Measurements from ENCODE around the gene BASP1. TPM values are rescaled to one million over a fixed set of nuclear protein-coding genes. Genes with fewer than 3 reads are reported as not detected.

The BASP1 gene
- polyA plus RNA-seq, 1 of the 3 experiments (the other 2 are of a cell fraction) = 107 TPM

GRCh38 chr5:17295671-17296070, 78.2 kb downstream of the BASP1 start:
- H3K27ac ChIP-seq (ENCODE audit: low read depth in 2 of 2, low read length in 1 of 2) = no peak overlapping the region
- no peak overlapping the region for H3K4me2 ChIP-seq
- no peaks in the 10 kb centered on the region for H3K9me3 ChIP-seq
- H3K36me3 ChIP-seq (replicated peaks in 1 of 2; ENCODE audit: control insufficient read depth in 1 of 2, insufficient read depth in 2 of 2, low read length in 1 of 2) = no peaks in the 10 kb centered on the region
- H3K4me1 ChIP-seq (ENCODE audit: control insufficient read depth in 1 of 2, insufficient read depth in 2 of 2, low read depth in 1 of 2, low read length in 1 of 2) = no peaks in the 10 kb centered on the region
- DNase-seq = no peak
- POLR2A ChIA-PET = no interaction called here
- 72% methylated on average over 3 of the region's 3 CpGs for WGBS (ENCODE audit: low lambda C conversion rate)
- H3K9me2 ChIP-seq = no peaks in the 10 kb centered on the region
- H3K27me3 ChIP-seq (ENCODE audit: insufficient read depth) = no peaks in the 10 kb centered on the region
- H3K79me2 ChIP-seq (ENCODE audit: insufficient read depth) = no peaks in the 10 kb centered on the region
- no peaks in the 10 kb centered on the region for H3F3A ChIP-seq (replicated peaks; ENCODE audit: insufficient read depth)
- CTCF ChIA-PET = no interaction called here
- no peak overlapping the region for H3K4me3 ChIP-seq (ENCODE audit: low read depth in 2 of 2, low read length in 1 of 2)
- no peaks in the 10 kb centered on the region for H4K20me1 ChIP-seq (ENCODE audit: insufficient read depth)
- no peak overlapping the region for H3K9ac ChIP-seq
- no peak overlapping the region for H2AFZ ChIP-seq (ENCODE audit: low read depth)
- TF ChIP-seq JUND (IDR thresholded peaks at IDR 0.05) (no peak), RCOR1 (IDR thresholded peaks at IDR 0.05; ENCODE audit: low read length) (no peak), FOXM1 (IDR thresholded peaks at IDR 0.05; ENCODE audit: low read depth) (no peak), EZH2phosphoT487 (IDR thresholded peaks at IDR 0.05; ENCODE audit: borderline replicate concordance, low read depth) (no peak), TEAD4 (IDR thresholded peaks at IDR 0.05; ENCODE audit: borderline replicate concordance, insufficient read depth) (no peak), GABPA (IDR thresholded peaks at IDR 0.05; ENCODE audit: low read depth) (no peak), POLR2AphosphoS5 (IDR thresholded peaks at IDR 0.05; ENCODE audit: low read depth, low read length) (no peak)

- H3K9me3 ChIP-seq = no peaks in the 10 kb centered on the region
- no peaks in the 10 kb centered on the region for H3K9me2 ChIP-seq
- H3K4me1 ChIP-seq (ENCODE audit: control insufficient read depth in 1 of 2, insufficient read depth in 2 of 2, low read depth in 1 of 2, low read length in 1 of 2) = no peaks in the 10 kb centered on the region; a peak in 1 of 4 replicates
- ChIA-PET POLR2A (no interaction called here), CTCF (no interaction called here)
- DNase-seq = no peak
- no peaks in the 10 kb centered on the region for H3K36me3 ChIP-seq (replicated peaks in 1 of 2; ENCODE audit: control insufficient read depth in 1 of 2, insufficient read depth in 2 of 2, low read length in 1 of 2)
- no peak overlapping the region for H3K4me2 ChIP-seq
- no peaks in the 10 kb centered on the region for H3K79me2 ChIP-seq (ENCODE audit: insufficient read depth)
- H3K9ac ChIP-seq = no peak overlapping the region
- H3K27ac ChIP-seq (ENCODE audit: low read depth in 2 of 2, low read length in 1 of 2) = no peak overlapping the region
- H3K4me3 ChIP-seq (ENCODE audit: low read depth in 2 of 2, low read length in 1 of 2) = no peak overlapping the region
- no peaks in the 10 kb centered on the region for H3F3A ChIP-seq (replicated peaks; ENCODE audit: insufficient read depth)
- H3K27me3 ChIP-seq (ENCODE audit: insufficient read depth) = no peaks in the 10 kb centered on the region
- TF ChIP-seq MAX (IDR thresholded peaks at IDR 0.05; ENCODE audit: low read depth) (no peak), REST (IDR thresholded peaks at IDR 0.05; ENCODE audit: low read depth, low read length) (no peak), PBX3 (IDR thresholded peaks at IDR 0.05) (no peak), EZH2phosphoT487 (IDR thresholded peaks at IDR 0.05; ENCODE audit: borderline replicate concordance, low read depth) (no peak), TAF1 (IDR thresholded peaks at IDR 0.05; ENCODE audit: borderline replicate concordance, low read depth, low read length) (no peak), TCF12 (IDR thresholded peaks at IDR 0.05) (no peak), RCOR1 (IDR thresholded peaks at IDR 0.05; ENCODE audit: low read length) (no peak)
- H4K20me1 ChIP-seq (ENCODE audit: insufficient read depth) = no peaks in the 10 kb centered on the region
- 87% methylated on average over 3 of the region's 3 CpGs for WGBS (ENCODE audit: low lambda C conversion rate)
- H2AFZ ChIP-seq (ENCODE audit: low read depth) = no peak overlapping the region
These were observed 84.7 kb downstream of the BASP1 start for GRCh38 chr5:17302106-17302505.
